Lower leg skin (tissue), 3 donors: Measurements from ENCODE around the gene SLC2A11.

Source experiments
- CTCF ChIP-seq, 3 donors: fragments of 450-650 bp; IDR thresholded peaks; one replicate each; pipeline ENCODE4 v1.5.1; 2016; ENCODE audit warnings: antibody characterized with exemption in 3 of 3, mild to moderate bottlenecking in 3 of 3, moderate library complexity in 2 of 3
- POLR2A ChIP-seq, 2 donors: fragments of 450-650 bp; IDR thresholded peaks; one replicate each; pipeline ENCODE4 v1.6.1; 2016 to 2017; ENCODE audit warnings: antibody characterized with exemption in 2 of 2, mild to moderate bottlenecking in 1 of 2, moderate library complexity in 1 of 2

GRCh38 chr22:23883658-23884057 lies 26.0 kb downstream of the SLC2A11 start:
- TF ChIP-seq POLR2A (IDR thresholded peaks at IDR 0.05), result no peak
- TF ChIP-seq CTCF (IDR thresholded peaks at IDR 0.05), result no peak
